NOMO-1 treated with dmso at 0.1 percent for 144 hours (cell line): ENCODE data around the gene PLEKHA5.
"Not testable (repeated sequence)": the region's sequence is repeated elsewhere in the genome, so short reads cannot be mapped to it uniquely, and the experiment has no call there.

Source experiments
- DNase-seq: peaks from one replicate; lab custom pipeline; 2025; ENCODE audit not compliant: unreplicated experiment; lab: John Stamatoyannopoulos, UW

The PLEKHA5 gene

DNA sequence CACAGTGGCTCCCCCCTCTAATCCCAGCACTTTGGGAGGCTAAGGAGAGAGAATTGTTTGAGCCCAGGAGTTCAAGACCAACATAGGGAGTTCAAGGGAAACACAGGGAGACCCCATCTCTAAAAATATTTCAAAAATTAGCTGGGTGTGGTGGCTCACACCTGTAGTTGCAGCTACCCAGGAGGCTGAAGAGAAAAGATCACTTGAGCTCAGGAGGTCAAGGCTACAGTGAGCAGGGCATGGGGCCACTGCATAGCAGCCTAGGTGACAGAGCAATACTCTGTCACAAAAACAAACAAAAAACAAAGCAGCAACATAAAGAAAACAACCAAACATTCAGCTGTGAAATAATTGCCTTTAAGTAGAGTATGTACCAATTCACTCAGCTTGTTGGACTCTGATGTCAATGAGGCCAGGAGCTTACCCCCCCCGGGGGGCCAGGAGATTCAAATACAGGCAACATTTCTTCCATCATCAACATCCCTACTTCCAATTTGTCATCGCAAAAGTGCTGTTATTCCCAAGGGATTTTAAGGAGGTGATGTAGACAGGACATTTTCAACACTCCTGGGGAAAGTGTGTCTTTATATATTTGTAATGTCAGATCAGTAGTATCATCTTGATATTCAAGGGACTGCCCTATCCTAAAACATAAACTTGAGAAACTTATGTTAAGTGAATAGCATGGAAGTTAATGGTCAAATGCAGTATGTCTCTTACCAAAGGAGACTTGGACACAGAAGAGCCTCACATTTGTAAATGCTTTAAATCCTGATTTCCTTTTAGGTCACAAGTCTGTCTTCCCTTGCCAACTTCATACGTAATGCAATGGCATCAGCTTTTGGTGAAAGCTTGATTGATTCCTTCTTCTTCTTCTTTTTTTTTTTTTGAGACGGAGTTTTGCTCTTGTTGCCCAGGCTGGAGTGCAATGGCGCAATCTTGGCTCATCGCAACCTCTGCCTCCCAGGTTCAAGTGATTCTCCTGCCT is 269.1 kb downstream of the PLEKHA5 start:
- DNase-seq, result no peak

- not testable (repeated sequence) for DNase-seq
Measured at GRCh38 chr12:19400649-19401285, 271.2 kb downstream of the PLEKHA5 start.

DNA sequence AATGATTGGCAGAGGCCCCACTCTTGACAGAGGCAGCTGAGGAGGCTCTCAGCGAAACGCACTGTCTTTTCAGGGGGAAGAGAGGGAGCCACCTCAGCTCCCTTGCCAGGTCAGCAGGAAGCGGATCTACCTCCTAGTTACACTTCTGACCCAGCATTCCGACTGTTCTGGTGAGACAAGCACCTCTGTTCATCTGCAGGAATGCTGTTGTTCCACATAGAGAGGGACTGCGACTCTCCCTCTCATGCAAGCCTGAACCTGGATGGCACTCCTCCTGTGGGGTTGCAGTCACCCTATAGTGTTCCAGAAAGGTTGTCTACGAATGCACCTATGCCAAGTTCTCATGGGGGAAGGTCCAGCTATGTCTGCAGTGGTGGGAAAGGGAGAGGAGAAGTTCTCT is 272.7 kb downstream of the PLEKHA5 start:
- no peak for DNase-seq

DNA sequence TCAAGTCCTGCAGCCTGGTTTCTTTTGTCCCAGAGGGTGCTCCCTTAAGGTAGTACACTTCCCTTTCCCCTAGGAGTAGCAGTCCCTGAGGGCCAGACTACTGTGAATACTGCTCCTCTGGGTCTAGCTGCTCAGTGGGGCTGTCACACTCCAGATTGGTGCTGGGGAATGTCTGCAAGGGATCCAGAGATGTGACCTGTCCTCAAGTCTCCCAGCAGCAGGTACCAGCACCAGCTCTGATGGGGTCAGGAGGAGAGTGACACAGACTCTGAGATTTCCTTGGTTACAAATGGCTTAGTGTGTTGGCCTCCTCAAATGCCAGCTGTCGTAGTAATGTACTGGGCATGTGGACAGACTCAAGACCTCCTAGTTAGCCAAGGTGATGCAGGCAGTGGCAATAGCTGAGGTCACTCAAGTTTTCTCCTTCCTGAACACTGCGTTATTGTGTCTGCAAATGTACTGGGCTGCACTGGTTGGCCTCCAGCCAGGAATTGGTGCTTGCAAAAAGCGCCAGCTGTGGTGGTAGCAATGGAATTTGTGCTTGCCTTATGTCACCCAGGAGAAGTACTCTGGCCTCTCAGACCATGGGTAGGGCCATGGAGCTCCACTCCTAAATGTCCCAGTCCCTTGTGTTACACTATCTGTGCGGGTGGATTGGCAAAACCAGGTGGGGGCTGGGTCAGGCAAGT is 273.4 kb downstream of the PLEKHA5 start:
- DNase-seq, result no peak

DNA sequence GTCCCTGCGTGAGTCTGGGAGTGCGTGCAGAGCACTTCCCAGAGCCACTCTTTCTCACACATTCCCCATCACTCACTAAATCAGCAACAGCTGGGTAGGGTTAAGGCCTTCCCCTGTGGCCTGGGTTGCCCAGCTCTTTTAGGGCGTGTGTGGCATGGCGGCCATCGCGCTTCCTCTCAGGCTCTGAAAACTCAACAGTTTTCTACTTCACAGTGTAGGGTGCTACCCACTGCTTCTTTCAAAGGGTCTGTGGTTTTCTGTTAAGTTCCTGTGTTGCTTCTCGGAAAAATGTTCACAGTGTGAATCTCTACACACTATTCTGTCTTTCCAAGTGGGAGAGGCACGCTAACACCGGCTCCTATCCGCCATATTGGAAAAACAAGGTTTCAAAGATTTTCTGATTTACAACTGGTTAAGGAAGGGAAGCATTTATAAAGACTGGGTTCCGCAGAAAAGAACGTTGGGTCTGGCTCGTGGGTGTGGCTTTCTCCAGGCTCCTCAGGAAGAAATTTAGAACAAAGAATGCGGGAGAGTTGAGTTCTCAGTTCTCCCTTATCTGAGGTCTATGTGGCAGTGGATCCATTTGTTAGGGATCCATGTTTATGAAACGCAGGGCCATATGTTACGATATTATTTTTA is 274.8 kb downstream of the PLEKHA5 start:
- no peak for DNase-seq

GRCh38 chr12:19409376-19409775 is 279.8 kb downstream of the PLEKHA5 start:
- DNase-seq, result no peak

- no peak for DNase-seq
Measured at GRCh38 chr12:19410211-19410610, 280.7 kb downstream of the PLEKHA5 start.

- DNase-seq, result no peak
Measured at GRCh38 chr12:19410629-19411185, 281.2 kb downstream of the PLEKHA5 start.

- DNase-seq, result no peak
Measured at GRCh38 chr12:19411234-19412204, 282.0 kb downstream of the PLEKHA5 start.

DNA sequence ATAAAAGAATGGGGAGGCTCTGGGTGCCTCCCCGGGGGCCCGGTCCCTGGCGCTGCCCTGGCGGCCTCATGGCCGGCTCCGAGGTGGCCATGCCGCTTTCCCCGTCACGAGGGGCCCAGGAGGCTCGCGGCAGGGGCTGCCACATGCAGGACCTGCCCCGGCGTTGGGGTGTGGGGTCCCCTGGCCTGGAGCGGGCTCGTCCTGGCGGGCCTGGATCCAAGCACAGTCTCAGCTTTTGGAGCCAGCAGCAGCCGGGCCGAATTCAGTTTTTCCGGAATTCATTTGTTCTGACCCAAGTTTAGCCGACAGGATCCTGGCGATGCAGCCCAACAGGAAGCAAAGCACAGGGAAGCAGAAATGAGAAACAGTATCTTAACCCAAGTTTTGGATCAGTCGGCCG is 283.3 kb downstream of the PLEKHA5 start:
- DNase-seq, result no peak

- DNase-seq, result not testable (repeated sequence)
Measured at GRCh38 chr12:19413582-19413981, 284.0 kb downstream of the PLEKHA5 start.

DNA sequence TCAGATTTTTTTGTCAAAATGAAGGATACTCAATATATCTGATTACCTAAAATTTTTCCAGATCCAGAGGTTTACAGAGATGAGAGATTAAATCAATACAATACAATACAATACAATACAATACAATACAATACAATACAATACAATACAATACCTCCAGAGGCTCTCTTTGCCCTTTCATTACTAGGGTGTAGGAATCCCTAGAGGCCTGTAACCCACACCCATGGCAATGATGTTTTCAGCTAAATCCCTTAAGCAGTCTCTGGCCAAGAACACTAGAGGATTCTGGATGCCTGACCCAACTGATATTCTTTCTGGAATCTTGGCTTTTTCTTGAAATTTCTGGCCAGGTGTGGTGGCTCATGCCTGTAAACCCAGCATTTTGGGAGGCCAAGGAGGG is 286.0 kb downstream of the PLEKHA5 start:
- no peak for DNase-seq

- DNase-seq, result no peak
Measured at GRCh38 chr12:19419086-19419485, 289.6 kb downstream of the PLEKHA5 start.

- DNase-seq, result no peak
Measured at GRCh38 chr12:19421503-19422282, 292.2 kb downstream of the PLEKHA5 start.

- no peak for DNase-seq
Measured at GRCh38 chr12:19423166-19423930, 293.8 kb downstream of the PLEKHA5 start.
